Lung (tissue), 12 donors: ENCODE results near the gene SLC7A11. TPM values are rescaled to one million over a fixed set of nuclear protein-coding genes. Genes with fewer than 3 reads are reported as not detected.
A peak's percentile ranks its signal among the peaks of the same experiment; 100 is the strongest.

ENCODE experiments used
- ATAC-seq: fragments of 200-7000 bp; cut with Tn5 transposase; one replicate; pipeline ENCODE4 v1.9.1; 2020; ENCODE audit warnings: moderate number of reproducible peaks; ENCODE audit not compliant: insufficient read depth, low FRiP score
- DNase-seq, 3 donors: peaks; one replicate each; pipeline ENCODE4 v3.0.0-alpha.2; 2013 to 2017
- H3K27ac ChIP-seq, 2 donors: one replicate each; pipeline ENCODE4 v1.5.1; 2013; ENCODE audit warnings: mild to moderate bottlenecking in 2 of 2, moderate library complexity in 2 of 2, control low read depth in 1 of 2, inconsistent platforms in 1 of 2, low read depth in 1 of 2, low read length in 1 of 2
- H3K27me3 ChIP-seq, 3 donors: one replicate each; pipeline ENCODE4 v1.5.1; 2013; ENCODE audit warnings: low read length in 2 of 3; ENCODE audit not compliant: control insufficient read depth in 3 of 3, insufficient read depth in 3 of 3
- H3K36me3 ChIP-seq, 4 donors: one replicate each; pipeline ENCODE4 v1.5.1; 2013; ENCODE audit warnings: low read length in 4 of 4, mild to moderate bottlenecking in 1 of 4, moderate library complexity in 1 of 4; ENCODE audit not compliant: control insufficient read depth in 4 of 4, insufficient read depth in 4 of 4
- H3K4me1 ChIP-seq, 5 donors: one replicate each; pipeline ENCODE4 v1.5.1; 2013; ENCODE audit warnings: low read length in 5 of 5, mild to moderate bottlenecking in 2 of 5, moderate library complexity in 1 of 5; ENCODE audit not compliant: control insufficient read depth in 5 of 5, insufficient read depth in 5 of 5
- H3K4me3 ChIP-seq: one replicate; pipeline ENCODE4 v1.5.1; 2013; ENCODE audit warnings: mild to moderate bottlenecking, control low read depth, moderate library complexity
- H3K9ac ChIP-seq, 2 donors: one replicate each; pipeline ENCODE4 v1.5.1; 2013; ENCODE audit warnings: low read length in 2 of 2, control low read depth in 1 of 2; ENCODE audit not compliant: insufficient read depth in 1 of 2
- H3K9me3 ChIP-seq, 4 donors: one replicate each; pipeline ENCODE4 v1.5.1; 2013; ENCODE audit warnings: low read length in 3 of 4, mild to moderate bottlenecking in 1 of 4, moderate library complexity in 1 of 4; ENCODE audit not compliant: control insufficient read depth in 4 of 4, insufficient read depth in 3 of 4
- WGBS, 2 donors: extraction: QIAGEN DNeasy Blood & Tissue Kit; methylation state at CpG; one replicate each; pipeline ENCODE4 v1.1.7; 2013; 5-methylcytosine and 5-hydroxymethylcytosine counted together
- polyA plus RNA-seq, 2 donors: library from polyadenylated mRNA; stranded (reverse); fragments of 200-250 nt; gene quantifications; one replicate each; pipeline ENCODE4 v1.2.1, GENCODE V29; 2013
- total RNA-seq, 2 donors: library from RNA; depleted of rRNA in 1 of 2; stranded (reverse); fragments of >200 nt in 1 of 2; gene quantifications; one replicate each; pipeline ENCODE4 v1.2.1, GENCODE V29; 2014 to 2021
- TF ChIP-seq, protein P1 (sequence below): IDR thresholded peaks from 2 replicates; pipeline ENCODE4 v1.5.1; 2012; ENCODE audit warnings: mild to moderate bottlenecking; ENCODE audit errors: control extremely low read depth, extremely low read depth
- donor health status: control.
- donor health status: control.
- donor health status: Bipolar disorder and iron deficiency.
- donor health status: healthy.
- donor health status: DM: yes; HTN: yes; CAD: no.

Gene SLC7A11
- total and polyA plus RNA-seq, 4 donors, result 2.0 to 6.7 (median 2.9) TPM

DNA sequence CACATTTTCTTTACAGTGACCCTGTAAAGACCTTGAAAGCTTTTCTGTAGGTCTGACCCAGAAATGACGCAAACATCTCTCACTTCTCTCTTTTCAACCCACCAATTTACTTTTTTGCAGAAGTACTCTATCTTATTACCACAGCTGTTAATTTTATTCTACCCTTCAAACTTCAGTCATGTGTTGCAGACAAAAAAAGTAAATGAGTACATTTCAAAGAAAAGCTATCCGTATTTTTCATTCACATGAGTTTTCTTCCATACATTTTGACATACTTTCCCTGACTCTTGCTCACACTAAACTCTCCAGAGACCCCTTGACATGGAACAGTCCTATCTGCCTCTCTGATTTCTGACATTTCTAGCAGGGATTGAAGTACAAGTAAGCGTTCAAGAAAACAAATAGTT, 51.7 kb downstream of the SLC7A11 start:
- Histone ChIP-seq H3K4me3 (no peak overlapping the region), H3K9ac (no peak overlapping the region), H3K36me3 (no peaks in the 10 kb centered on the region), H3K27ac (no peak overlapping the region), H3K27me3 (no peaks in the 10 kb centered on the region), H3K9me3 (no peaks in the 10 kb centered on the region), H3K4me1 (peaks cover 0 to 3% (median 0%) of the 10 kb centered on the region in 5 donors)
- DNase-seq, result peak in 1 of 3 donors; percentile 12
- 34 to 65% methylated on average over 3 of the region's 3 CpGs for WGBS, 2 donors
- no peak for ATAC-seq
- TF ChIP-seq, protein P1, sequence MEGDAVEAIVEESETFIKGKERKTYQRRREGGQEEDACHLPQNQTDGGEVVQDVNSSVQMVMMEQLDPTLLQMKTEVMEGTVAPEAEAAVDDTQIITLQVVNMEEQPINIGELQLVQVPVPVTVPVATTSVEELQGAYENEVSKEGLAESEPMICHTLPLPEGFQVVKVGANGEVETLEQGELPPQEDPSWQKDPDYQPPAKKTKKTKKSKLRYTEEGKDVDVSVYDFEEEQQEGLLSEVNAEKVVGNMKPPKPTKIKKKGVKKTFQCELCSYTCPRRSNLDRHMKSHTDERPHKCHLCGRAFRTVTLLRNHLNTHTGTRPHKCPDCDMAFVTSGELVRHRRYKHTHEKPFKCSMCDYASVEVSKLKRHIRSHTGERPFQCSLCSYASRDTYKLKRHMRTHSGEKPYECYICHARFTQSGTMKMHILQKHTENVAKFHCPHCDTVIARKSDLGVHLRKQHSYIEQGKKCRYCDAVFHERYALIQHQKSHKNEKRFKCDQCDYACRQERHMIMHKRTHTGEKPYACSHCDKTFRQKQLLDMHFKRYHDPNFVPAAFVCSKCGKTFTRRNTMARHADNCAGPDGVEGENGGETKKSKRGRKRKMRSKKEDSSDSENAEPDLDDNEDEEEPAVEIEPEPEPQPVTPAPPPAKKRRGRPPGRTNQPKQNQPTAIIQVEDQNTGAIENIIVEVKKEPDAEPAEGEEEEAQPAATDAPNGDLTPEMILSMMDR, result no peak

DNA sequence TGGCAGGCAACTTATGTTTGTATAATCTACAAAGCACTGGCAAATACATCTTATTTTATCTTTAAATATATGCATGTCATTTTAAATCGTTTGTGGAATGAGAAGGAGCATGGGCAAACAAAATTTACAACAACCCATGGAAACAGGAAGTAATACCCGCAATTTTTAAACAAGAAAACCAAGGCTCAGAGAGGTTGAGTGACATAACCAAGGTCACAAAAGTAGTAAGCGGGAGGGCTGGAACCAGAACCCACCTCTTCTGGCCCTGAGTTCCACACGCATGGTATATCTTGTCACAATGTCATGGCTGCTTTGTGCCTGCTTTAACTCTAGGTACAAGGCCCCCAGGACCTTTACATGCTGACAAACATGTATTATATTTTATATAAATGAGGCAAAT, 52.9 kb downstream of the SLC7A11 start:
- H3K27me3 ChIP-seq, result no peaks in the 10 kb centered on the region
- 55 to 59% methylated on average over 4 of the region's 4 CpGs for WGBS, 2 donors
- TF ChIP-seq, protein P1, result no peak
- peaks cover 0 to 3% (median 0%) of the 10 kb centered on the region in 5 donors for H3K4me1 ChIP-seq
- H3K4me3 ChIP-seq, result no peak overlapping the region
- DNase-seq (no peak), ATAC-seq (no peak)
- no peak overlapping the region for H3K27ac ChIP-seq
- no peaks in the 10 kb centered on the region for H3K9me3 ChIP-seq
- no peak overlapping the region for H3K9ac ChIP-seq
- H3K36me3 ChIP-seq, result no peaks in the 10 kb centered on the region

DNA sequence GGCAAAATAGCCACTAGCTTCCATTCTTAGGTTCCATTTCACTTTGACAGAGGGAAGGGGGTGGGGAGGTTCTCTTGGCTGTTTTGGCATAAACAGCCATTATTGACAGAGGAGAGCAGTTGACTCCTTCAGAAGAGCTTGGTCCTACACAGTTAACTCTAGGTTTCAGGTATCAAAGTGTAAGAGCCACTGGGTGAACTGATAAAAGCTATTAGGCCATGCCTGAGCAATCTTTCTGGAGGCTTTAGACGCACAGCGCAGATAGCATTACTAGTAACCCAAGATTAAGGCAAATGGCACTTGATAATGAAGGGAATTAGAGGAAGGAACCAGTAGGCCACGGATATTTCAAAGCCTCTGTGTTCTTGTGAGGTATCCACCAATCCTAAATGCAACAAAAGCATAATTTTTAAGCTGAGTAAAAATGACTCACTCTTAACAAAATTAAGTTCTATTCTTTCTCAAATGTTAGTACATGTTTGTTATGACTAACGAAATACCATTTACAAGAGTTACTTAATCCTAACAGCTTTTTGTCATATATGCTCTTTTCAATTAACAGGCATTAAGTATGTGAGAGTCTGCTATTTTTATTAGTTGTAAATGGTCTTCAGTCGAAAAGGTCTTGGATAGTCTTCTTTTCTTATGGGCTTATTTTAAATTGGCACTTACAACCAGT, 53.6 kb downstream of the SLC7A11 start:
- ATAC-seq (no peak), DNase-seq (no peak)
- H3K27me3 ChIP-seq, result no peaks in the 10 kb centered on the region
- H3K4me1 ChIP-seq, result peaks cover 0 to 3% (median 0%) of the 10 kb centered on the region in 5 donors
- no peak overlapping the region for H3K4me3 ChIP-seq
- H3K36me3 ChIP-seq, result no peaks in the 10 kb centered on the region
- H3K9me3 ChIP-seq, result no peaks in the 10 kb centered on the region
- TF ChIP-seq, protein P1, result no peak
- WGBS, 2 donors, result 82 to 85% methylated on average over 5 of the region's 5 CpGs
- H3K27ac ChIP-seq, result no peak overlapping the region
- no peak overlapping the region for H3K9ac ChIP-seq
